Myocyte (in vitro differentiated cells): Measurements from ENCODE around the gene PIR. TPM values are rescaled to one million over a fixed set of nuclear protein-coding genes. Genes with fewer than 3 reads are reported as not detected.

Source experiments
- DNase-seq: peaks from one replicate; pipeline ENCODE4 v3.0.0-alpha.2; 2012; ENCODE audit warnings: low read depth
- total RNA-seq: library from RNA; depleted of rRNA; stranded (reverse); fragments of >200 nt; gene quantifications from 2 replicates; pipeline ENCODE4 v1.2.3, GENCODE V29; 2014

PIR gene
- total RNA-seq, 1 donor from 2014 or later: 7.3 TPM

GRCh38 chrX:15350329-15350996 lies 142.7 kb downstream of the PIR start:
- DNase-seq: no peak

GRCh38 chrX:15349046-15349445 lies 144.1 kb downstream of the PIR start:
- DNase-seq: peak; percentile 59

- peak; percentile 1 for DNase-seq
These were observed 147.2 kb downstream of the PIR start for GRCh38 chrX:15345976-15346375.

GRCh38 chrX:15344106-15344505 lies 149.0 kb downstream of the PIR start:
- no peak for DNase-seq

GRCh38 chrX:15343075-15343476 lies 150.1 kb downstream of the PIR start:
- DNase-seq: no peak

- no peak for DNase-seq
These were observed 152.3 kb downstream of the PIR start for GRCh38 chrX:15340867-15341266.

- peak; percentile 12 for DNase-seq
These were observed 157.1 kb downstream of the PIR start for GRCh38 chrX:15336023-15336413.

GRCh38 chrX:15335135-15336022 lies 157.8 kb downstream of the PIR start, which contains the start of gene PIGA:
PIGA (minus strand) TSS chrX:15335523; CDS start chrX:15331930, 3,593 bp downstream.
- peak; percentile 95 for DNase-seq

Other genes with a start within 250 kb of the PIR start
- 0.70 and 1.1 TPM in 2 replicates for gene ASB9, start 223.2 kb downstream of the PIR start, total RNA-seq
- gene ASB11, start 177.7 kb downstream of the PIR start, total RNA-seq: 0.52 and 5.8 TPM in 2 replicates
- gene PIGA, start 157.8 kb downstream of the PIR start, total RNA-seq: 5.0 and 7.5 TPM in 2 replicates
- 0.32 TPM in 1 of 2 replicates, not detected in the other for gene VEGFD, start 108.9 kb downstream of the PIR start, total RNA-seq
- gene BMX, start 7.5 kb upstream of the PIR start, total RNA-seq: not detected in 2 replicates
- gene ACE2, start 107.6 kb upstream of the PIR start, total RNA-seq: not detected in 2 replicates
- not detected in 2 replicates for gene CLTRN, start 171.5 kb upstream of the PIR start, total RNA-seq
- 4.1 and 4.7 TPM in 2 replicates for gene CA5B, start 244.9 kb upstream of the PIR start, total RNA-seq